K562 (cell line): ENCODE results near the gene TBL2. TPM values are rescaled to one million over a fixed set of nuclear protein-coding genes. Genes with fewer than 3 reads are reported as not detected.
A peak's percentile ranks its signal among the peaks of the same experiment; 100 is the strongest.

Experiments
- ATF3 ChIP-seq, 2 experiments: fragments of 450-650 bp in 1 of 2; sonication (generic) in 1 of 2; formaldehyde crosslinking in 1 of 2; IDR thresholded peaks in 1 of 2; conservative IDR thresholded peaks in 1 of 2; 2 replicates each; pipeline versions ENCODE4 v1.6.1 to v1.8.1; 2016 to 2023; ENCODE audit warnings: mild to moderate bottlenecking in 2 of 2, moderate library complexity in 2 of 2, inconsistent platforms in 1 of 2, missing genetic modification reagents in 1 of 2
- ETS2 ChIP-seq: IDR thresholded peaks from 2 replicates; pipeline ENCODE4 v1.6.1; 2016; ENCODE audit warnings: borderline replicate concordance, missing genetic modification characterization, mild to moderate bottlenecking, moderate library complexity, missing compliant biosample characterization; ENCODE audit not compliant: poor library complexity, severe bottlenecking
- HNRNPK ChIP-seq: fragments of 200-400 bp; formaldehyde crosslinking; IDR thresholded peaks from one replicate; pipeline ENCODE4 v1.6.1; 2018; ENCODE audit warnings: mild to moderate bottlenecking, low read depth, low read length; ENCODE audit not compliant: poor library complexity, severe bottlenecking
- NCOA6 ChIP-seq: fragments of 450-650 bp; IDR thresholded peaks from 2 replicates; pipeline ENCODE4 v1.6.1; 2017; ENCODE audit warnings: mild to moderate bottlenecking
- NR0B1 ChIP-seq: fragments of 450-650 bp; IDR thresholded peaks from one replicate; pipeline ENCODE4 v1.6.1; 2018; ENCODE audit warnings: mild to moderate bottlenecking, moderate library complexity; ENCODE audit not compliant: partially characterized antibody
- PHF20 ChIP-seq: fragments of 450-650 bp; IDR thresholded peaks from 2 replicates; pipeline ENCODE4 v1.6.1; 2018; ENCODE audit not compliant: partially characterized antibody
- PHF8 ChIP-seq: fragments of 200-600 bp; sonication (generic); IDR thresholded peaks from 2 replicates; pipeline ENCODE4 v1.6.1; 2012; ENCODE audit warnings: mixed run types, mild to moderate bottlenecking, inconsistent platforms, low read length, moderate library complexity, borderline replicate concordance
- POLR3G ChIP-seq: IDR thresholded peaks from 2 replicates; pipeline ENCODE4 v1.6.1; 2011; ENCODE audit not compliant: insufficient read length, insufficient replicate concordance; ENCODE audit errors: extremely low read depth
- RREB1 ChIP-seq: fragments of 250-450 bp; sonication (Bioruptor Pico); IDR thresholded peaks from 2 replicates; pipeline ENCODE4 v1.4.0; 2020
- SAP30 ChIP-seq: fragments of 200-600 bp; sonication (generic); IDR thresholded peaks from 2 replicates; pipeline ENCODE4 v1.6.1; 2012; ENCODE audit warnings: borderline replicate concordance, low read depth, mild to moderate bottlenecking, moderate library complexity, low read length, control low read depth, inconsistent platforms; ENCODE audit not compliant: insufficient read depth, poor library complexity, severe bottlenecking
- SIX5 ChIP-seq, 2 experiments: IDR thresholded peaks; 2 replicates each; pipeline ENCODE4 v1.6.1; 2011; ENCODE audit warnings: low read length in 2 of 2, borderline replicate concordance in 1 of 2, low read depth in 1 of 2, mild to moderate bottlenecking in 1 of 2, moderate library complexity in 1 of 2; ENCODE audit not compliant: insufficient read depth in 1 of 2
- SNAPC5 ChIP-seq: fragments of 250-450 bp; sonication (Bioruptor Pico); IDR thresholded peaks from 2 replicates; pipeline ENCODE4 v1.8.0; 2021; ENCODE audit warnings: moderate library complexity, mild to moderate bottlenecking, inconsistent platforms
- STAT5A ChIP-seq: IDR thresholded peaks from 2 replicates; pipeline ENCODE4 v1.6.1; 2012; ENCODE audit warnings: low read length, inconsistent platforms, borderline replicate concordance
- THRAP3 ChIP-seq: fragments of 450-650 bp; IDR thresholded peaks from 2 replicates; pipeline ENCODE4 v1.6.1; 2016; ENCODE audit warnings: mild to moderate bottlenecking, inconsistent platforms, borderline replicate concordance
- TSC22D4 ChIP-seq: fragments of 450-650 bp; IDR thresholded peaks from 2 replicates; pipeline ENCODE4 v1.6.1; 2016; ENCODE audit warnings: missing genetic modification characterization, missing biosample characterization, control low read depth
- U2AF1 ChIP-seq: fragments of 200-400 bp; formaldehyde crosslinking; optimal IDR thresholded peaks from 2 replicates; pipeline ENCODE3; 2017; ENCODE audit warnings: mild to moderate bottlenecking, low read depth, low read length, moderate library complexity
- ZNF583 ChIP-seq: fragments of 250-450 bp; sonication (Bioruptor Pico); IDR thresholded peaks from 2 replicates; pipeline ENCODE4 v1.4.0; 2020
- polyA plus RNA-seq, 8 experiments: library from polyadenylated mRNA; depleted of rRNA in 4 of 8; stranded (reverse) in 5 of 8; unstranded in 3 of 8; fragments of >200 nt; fragmentation: Nextera tagmentation in 2 of 8; fragmentation: Illumina TruSeq in 1 of 8; extraction: Ambion mirVana in 2 of 8; extraction: Trizol in 1 of 8; gene quantifications; 2 replicates each; pipeline versions ENCODE4 v1.2.1 to v1.2.3, GENCODE V29; 2011 to 2014; ENCODE audit warnings: inconsistent platforms in 1 of 8, missing spikeins in 1 of 8
- total RNA-seq, 7 experiments: library from RNA; depleted of rRNA in 6 of 7; stranded (reverse); fragments of >200 nt in 6 of 7; fragmentation: Illumina TruSeq in 2 of 7; extraction: Trizol in 2 of 7; gene quantifications; 2 replicates each; pipeline versions ENCODE4 v1.2.1 to v1.2.3, GENCODE V29; 2011 to 2021; ENCODE audit warnings: low replicate concordance in 1 of 7

The TBL2 gene
- total and polyA plus RNA-seq, 9 of the 15 experiments (the other 6 are each of a cell fraction or from before 2014, with no cell fraction given) = 2.5 to 123 (median 49.2) TPM

GRCh38 chr7:73522105-73522872, 56.1 kb downstream of the TBL2 start, which contains the start of gene BAZ1B (continued):
- TF ChIP-seq ATF3 (IDR thresholded peaks at IDR 0.05) = peak; percentile 23; the same call in 1 of the 2 replicates
- peak; percentile 75; the same call in 1 of the 2 replicates for TF ChIP-seq ATF3 (CRISPR knock-in tag; conservative IDR thresholded peaks at IDR 0.05)
- no peak for TF ChIP-seq NR0B1
- TF ChIP-seq ETS2 (tag) = no peak
- peak; percentile 69; the same call in 1 of the 2 replicates for TF ChIP-seq PHF8
- TF ChIP-seq SAP30 = no peak
- peak; percentile 96 for TF ChIP-seq NCOA6
- no peak for TF ChIP-seq SIX5 (IDR thresholded peaks at IDR 0.05; ENCODE audit: borderline replicate concordance in 1 of 2, insufficient read depth in 1 of 2, low read depth in 1 of 2, low read length in 2 of 2)
- TF ChIP-seq ZNF583 (CRISPR knock-in tag) = no peak
- TF ChIP-seq POLR3G = no peak
- no peak for TF ChIP-seq SNAPC5
- no peak for TF ChIP-seq THRAP3
- peak; percentile 73 for TF ChIP-seq PHF20
- TF ChIP-seq HNRNPK = peak; percentile 7
- no peak; the same call in 1 of the 2 replicates for TF ChIP-seq STAT5A
- TF ChIP-seq TSC22D4 (tag) = no peak
- TF ChIP-seq U2AF1 = peak; percentile 34
- TF ChIP-seq RREB1 = no peak
